ENCODE measurements around the gene FBXW8. TPM values are rescaled to one million over a fixed set of nuclear protein-coding genes. Genes with fewer than 3 reads are reported as not detected.

Gene FBXW8
- polyA plus RNA-seq, 1 donor (not counting 4 experiments of a cell fraction or from before 2014, with no cell fraction given): 5.0 TPM

DNA sequence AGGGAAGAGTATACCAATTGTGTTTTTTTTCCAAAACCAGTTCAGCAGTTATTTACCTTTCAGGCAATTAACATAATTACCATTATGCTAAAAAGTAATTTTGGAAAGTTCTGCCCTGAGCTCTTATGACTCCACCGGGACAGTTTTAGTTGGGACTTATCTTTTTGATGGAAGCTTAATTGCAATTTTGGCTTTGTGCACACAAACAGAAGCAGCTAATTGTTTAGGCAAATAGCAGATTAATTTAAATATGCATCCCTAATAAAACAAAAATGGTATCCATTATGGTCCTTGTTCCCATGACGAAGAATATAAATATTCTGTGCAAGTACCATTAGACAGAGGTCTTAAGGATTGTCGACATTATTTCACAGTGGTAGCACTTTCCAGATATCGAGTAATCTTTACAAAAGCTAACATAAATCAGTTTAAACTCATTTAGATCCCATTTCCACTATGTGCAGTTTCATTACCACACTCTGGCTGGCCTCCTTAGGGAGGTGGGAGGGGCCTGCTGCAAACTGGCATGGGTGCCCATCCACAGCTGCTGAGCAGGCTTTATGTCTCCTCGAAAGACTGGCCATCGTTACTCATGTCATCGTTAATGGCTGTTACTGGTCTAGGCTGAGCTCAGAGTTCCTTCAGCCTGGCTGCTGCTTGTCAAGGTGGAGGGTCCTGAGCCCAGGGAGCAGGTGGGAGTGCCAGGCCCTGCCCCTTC lies 68.2 kb downstream of the FBXW8 start:
- H3K9me1 ChIP-seq (ENCODE audit: control insufficient read depth, extremely low read depth, insufficient read depth, low read length): no peaks in the 10 kb centered on the region
- no peak overlapping the region for H3K4me3 ChIP-seq (ENCODE audit: control insufficient read depth in 2 of 3, extremely low read depth in 1 of 3, insufficient read depth in 2 of 3, low read depth in 1 of 3, low read length in 3 of 3)
- H3K79me2 ChIP-seq (ENCODE audit: control insufficient read depth, insufficient read depth, low read length): no peaks in the 10 kb centered on the region
- DNase-seq (ENCODE audit: low read depth, low spot score) (no peak), FAIRE-seq (no peak)
- no peak overlapping the region for H3K4me2 ChIP-seq (ENCODE audit: control insufficient read depth, extremely low read depth, insufficient read depth, low read depth, low read length)
- H3K27ac ChIP-seq (ENCODE audit: control insufficient read depth, insufficient read depth, low read length): no peak overlapping the region
- no peaks in the 10 kb centered on the region for H3K4me1 ChIP-seq (ENCODE audit: control insufficient read depth, extremely low read depth, insufficient read depth, low read length)
- H2AFZ ChIP-seq (ENCODE audit: control insufficient read depth, low read length): no peak overlapping the region
- TF ChIP-seq, protein P1, sequence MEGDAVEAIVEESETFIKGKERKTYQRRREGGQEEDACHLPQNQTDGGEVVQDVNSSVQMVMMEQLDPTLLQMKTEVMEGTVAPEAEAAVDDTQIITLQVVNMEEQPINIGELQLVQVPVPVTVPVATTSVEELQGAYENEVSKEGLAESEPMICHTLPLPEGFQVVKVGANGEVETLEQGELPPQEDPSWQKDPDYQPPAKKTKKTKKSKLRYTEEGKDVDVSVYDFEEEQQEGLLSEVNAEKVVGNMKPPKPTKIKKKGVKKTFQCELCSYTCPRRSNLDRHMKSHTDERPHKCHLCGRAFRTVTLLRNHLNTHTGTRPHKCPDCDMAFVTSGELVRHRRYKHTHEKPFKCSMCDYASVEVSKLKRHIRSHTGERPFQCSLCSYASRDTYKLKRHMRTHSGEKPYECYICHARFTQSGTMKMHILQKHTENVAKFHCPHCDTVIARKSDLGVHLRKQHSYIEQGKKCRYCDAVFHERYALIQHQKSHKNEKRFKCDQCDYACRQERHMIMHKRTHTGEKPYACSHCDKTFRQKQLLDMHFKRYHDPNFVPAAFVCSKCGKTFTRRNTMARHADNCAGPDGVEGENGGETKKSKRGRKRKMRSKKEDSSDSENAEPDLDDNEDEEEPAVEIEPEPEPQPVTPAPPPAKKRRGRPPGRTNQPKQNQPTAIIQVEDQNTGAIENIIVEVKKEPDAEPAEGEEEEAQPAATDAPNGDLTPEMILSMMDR (optimal IDR thresholded peaks at IDR 0.05 in 1 of 3, IDR thresholded peaks at IDR 0.05 in 1 of 3, conservative IDR thresholded peaks at IDR 0.05 in 1 of 3; ENCODE audit: extremely low read depth in 1 of 3, insufficient read depth in 2 of 3, low read length in 3 of 3): no peak
- TF ChIP-seq EZH2 (IDR thresholded peaks at IDR 0.05; ENCODE audit: low read length): no peak
- no peaks in the 10 kb centered on the region for H3K27me3 ChIP-seq (ENCODE audit: control insufficient read depth, extremely low read depth, insufficient read depth, low read length)
- no peaks in the 10 kb centered on the region for H4K20me1 ChIP-seq (ENCODE audit: control insufficient read depth, extremely low read depth, insufficient read depth, low read length)
- H3K9me3 ChIP-seq (ENCODE audit: control insufficient read depth, low read depth, low read length): no peaks in the 10 kb centered on the region
- no peak overlapping the region for H3K9ac ChIP-seq (ENCODE audit: control insufficient read depth, extremely low read depth, insufficient read depth, low read length)
- no peaks in the 10 kb centered on the region for H3K36me3 ChIP-seq (ENCODE audit: control insufficient read depth in 2 of 2, extremely low read depth in 1 of 2, insufficient read depth in 2 of 2, low read length in 2 of 2)
- dilution Hi-C loops (cut with MboI; ENCODE audit: extremely low pct_ligation_motif_present, low sequenced_read_pairs): no loop called here

DNA sequence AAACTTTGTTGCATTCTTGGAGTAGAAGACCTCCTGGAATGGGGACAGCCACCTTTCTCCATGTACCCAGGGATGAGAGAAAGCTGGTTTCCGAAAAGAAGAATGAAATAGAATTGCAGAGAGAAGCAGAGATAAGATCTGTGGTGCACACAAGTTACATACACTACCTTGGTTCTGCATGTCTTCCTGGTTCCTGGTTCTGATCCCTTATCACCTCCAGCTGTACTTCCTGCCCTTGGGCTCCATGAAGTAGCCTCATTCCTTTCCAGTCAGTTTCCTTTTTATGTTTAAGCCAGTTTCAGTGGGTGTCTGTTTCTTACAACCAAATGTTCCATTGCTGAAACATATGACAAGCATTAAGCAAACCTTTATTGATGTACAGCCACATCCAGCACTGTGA lies 69.3 kb downstream of the FBXW8 start:
- TF ChIP-seq, protein P1 (optimal IDR thresholded peaks at IDR 0.05 in 1 of 3, IDR thresholded peaks at IDR 0.05 in 1 of 3, conservative IDR thresholded peaks at IDR 0.05 in 1 of 3; ENCODE audit: extremely low read depth in 1 of 3, insufficient read depth in 2 of 3, low read length in 3 of 3): no peak
- no peak for TF ChIP-seq EZH2 (IDR thresholded peaks at IDR 0.05; ENCODE audit: low read length)
- Histone ChIP-seq H3K4me1 (ENCODE audit: control insufficient read depth, extremely low read depth, insufficient read depth, low read length) (no peaks in the 10 kb centered on the region), H3K9ac (ENCODE audit: control insufficient read depth, extremely low read depth, insufficient read depth, low read length) (no peak overlapping the region), H3K36me3 (ENCODE audit: control insufficient read depth in 2 of 2, extremely low read depth in 1 of 2, insufficient read depth in 2 of 2, low read length in 2 of 2) (no peaks in the 10 kb centered on the region), H3K4me3 (ENCODE audit: control insufficient read depth in 2 of 3, extremely low read depth in 1 of 3, insufficient read depth in 2 of 3, low read depth in 1 of 3, low read length in 3 of 3) (no peak overlapping the region), H3K27me3 (ENCODE audit: control insufficient read depth, extremely low read depth, insufficient read depth, low read length) (no peaks in the 10 kb centered on the region), H3K27ac (ENCODE audit: control insufficient read depth, insufficient read depth, low read length) (no peak overlapping the region), H3K9me3 (ENCODE audit: control insufficient read depth, low read depth, low read length) (no peaks in the 10 kb centered on the region), H3K9me1 (ENCODE audit: control insufficient read depth, extremely low read depth, insufficient read depth, low read length) (no peaks in the 10 kb centered on the region), H4K20me1 (ENCODE audit: control insufficient read depth, extremely low read depth, insufficient read depth, low read length) (no peaks in the 10 kb centered on the region), H3K79me2 (ENCODE audit: control insufficient read depth, insufficient read depth, low read length) (no peaks in the 10 kb centered on the region), H2AFZ (ENCODE audit: control insufficient read depth, low read length) (no peak overlapping the region), H3K4me2 (ENCODE audit: control insufficient read depth, extremely low read depth, insufficient read depth, low read depth, low read length) (no peak overlapping the region)
- no peak for DNase-seq (ENCODE audit: low read depth, low spot score)
- no peak for FAIRE-seq
- dilution Hi-C loops (cut with MboI; ENCODE audit: extremely low pct_ligation_motif_present, low sequenced_read_pairs): no loop called here

Measured in keratinocyte (primary cell).